Glutamatergic neuron (in vitro differentiated cells): ENCODE results near the gene EML1. TPM values are rescaled to one million over a fixed set of nuclear protein-coding genes. Genes with fewer than 3 reads are reported as not detected.
"Not testable (repeated sequence)": the region's sequence is repeated elsewhere in the genome, so short reads cannot be mapped to it uniquely, and the experiment has no call there.

ENCODE experiments used
- DNase-seq: peaks from one replicate; pipeline ENCODE4 v3.0.0; 2022
- H3K27ac Mint-ChIP-seq: one replicate; pipeline ENCODE4 v1.8.0; 2020; ENCODE audit warnings: mild to moderate bottlenecking, mixed read lengths, inconsistent platforms; ENCODE audit not compliant: unreplicated experiment
- H3K27me3 Mint-ChIP-seq: one replicate; pipeline ENCODE4 v1.8.0; 2020; ENCODE audit warnings: mild to moderate bottlenecking, moderate library complexity, mixed read lengths, inconsistent platforms; ENCODE audit not compliant: unreplicated experiment
- H3K36me3 Mint-ChIP-seq: one replicate; pipeline ENCODE4 v1.8.0; 2020; ENCODE audit warnings: mild to moderate bottlenecking, mixed read lengths, inconsistent platforms; ENCODE audit not compliant: unreplicated experiment
- H3K4me1 Mint-ChIP-seq: one replicate; pipeline ENCODE4 v1.8.0; 2020; ENCODE audit warnings: mild to moderate bottlenecking, low read depth, mixed read lengths, inconsistent platforms; ENCODE audit not compliant: unreplicated experiment
- H3K4me3 Mint-ChIP-seq: one replicate; pipeline ENCODE4 v1.8.0; 2020; ENCODE audit warnings: mild to moderate bottlenecking, mixed read lengths, inconsistent platforms; ENCODE audit not compliant: unreplicated experiment
- H3K9me3 Mint-ChIP-seq: one replicate; pipeline ENCODE4 v1.8.0; 2020; ENCODE audit warnings: mild to moderate bottlenecking, moderate library complexity, mixed read lengths, inconsistent platforms; ENCODE audit not compliant: unreplicated experiment
- CTCF ChIP-seq: fragments of 200-600 bp; sonication (generic); IDR thresholded peaks from one replicate; pipeline ENCODE4 v1.5.0; 2021; ENCODE audit not compliant: partially characterized antibody, unreplicated experiment
- total RNA-seq: library from RNA; stranded (reverse); fragmentation: NEBNext Ultra II Directional; extraction: Animal tissue kit (Norgen Biotek cat#: 25700); gene quantifications from one replicate; pipeline ENCODE4 v1.2.1, GENCODE V29; 2021; ENCODE audit not compliant: unreplicated experiment

The EML1 gene
- total RNA-seq, 1 donor from 2014 or later = 73.6 TPM

- DNase-seq = peak; percentile 80
- Mint-ChIP-seq H3K4me1 (peaks cover 21% of the 10 kb centered on the region), H3K27ac (no peak overlapping the region), H3K4me3 (peak overlapping the region; percentile 38), H3K9me3 (peaks cover 4% of the 10 kb centered on the region), H3K27me3 (peaks cover 2% of the 10 kb centered on the region), H3K36me3 (peaks cover 6% of the 10 kb centered on the region)
- peak; percentile 97 for TF ChIP-seq CTCF
Observed at GRCh38 chr14:99946652-99947489, 153.7 kb downstream of the EML1 start.

GRCh38 chr14:99947695-99948094, 154.5 kb downstream of the EML1 start:
- no peak for TF ChIP-seq CTCF
- H3K4me3 Mint-ChIP-seq = no peak overlapping the region
- H3K9me3 Mint-ChIP-seq = peaks cover 4% of the 10 kb centered on the region
- peaks cover 6% of the 10 kb centered on the region for H3K36me3 Mint-ChIP-seq
- no peak for DNase-seq
- H3K27me3 Mint-ChIP-seq = peaks cover 2% of the 10 kb centered on the region
- H3K27ac Mint-ChIP-seq = no peak overlapping the region
- peaks cover 14% of the 10 kb centered on the region for H3K4me1 Mint-ChIP-seq

GRCh38 chr14:99949011-99949732, 156.0 kb downstream of the EML1 start:
- not testable (repeated sequence) for H3K4me3 Mint-ChIP-seq, DNase-seq, H3K4me1 Mint-ChIP-seq, H3K9me3 Mint-ChIP-seq, H3K36me3 Mint-ChIP-seq, H3K27me3 Mint-ChIP-seq, H3K27ac Mint-ChIP-seq

GRCh38 chr14:99950181-99950580, 157.0 kb downstream of the EML1 start:
- no peak for TF ChIP-seq CTCF
- Mint-ChIP-seq H3K27me3 (peaks cover 4% of the 10 kb centered on the region), H3K4me1 (peaks cover 6% of the 10 kb centered on the region), H3K9me3 (peaks cover 4% of the 10 kb centered on the region), H3K36me3 (no peaks in the 10 kb centered on the region), H3K27ac (no peak overlapping the region), H3K4me3 (no peak overlapping the region)
- DNase-seq = no peak

- Mint-ChIP-seq H3K36me3 (no peaks in the 10 kb centered on the region), H3K4me3 (no peak overlapping the region), H3K4me1 (peaks cover 6% of the 10 kb centered on the region), H3K27ac (no peak overlapping the region), H3K27me3 (peaks cover 4% of the 10 kb centered on the region), H3K9me3 (peaks cover 4% of the 10 kb centered on the region)
- DNase-seq = no peak
- TF ChIP-seq CTCF = no peak
Observed at GRCh38 chr14:99951085-99951484, 157.9 kb downstream of the EML1 start.
